Karpas-422 (cell line): Measurements from ENCODE around the gene ITPKB. TPM values are rescaled to one million over a fixed set of nuclear protein-coding genes. Genes with fewer than 3 reads are reported as not detected.

Experiments
- DNase-seq: peaks from one replicate; pipeline ENCODE4 v3.0.0-alpha.2; 2015
- H2AFZ ChIP-seq: fragments of 200-600 bp; sonication (generic); 2 replicates; pipeline ENCODE4 v1.6.1; 2014; ENCODE audit warnings: antibody characterized with exemption, low read length, mixed read lengths
- H3K27ac ChIP-seq: fragments of 200-600 bp; sonication (generic); 2 replicates; pipeline ENCODE4 v1.5.1; 2014; ENCODE audit warnings: mild to moderate bottlenecking, low read length, moderate library complexity
- H3K27me3 ChIP-seq: fragments of 200-600 bp; sonication (generic); 2 replicates; pipeline ENCODE4 v1.6.1; 2014; ENCODE audit warnings: low read length, mixed read lengths
- H3K36me3 ChIP-seq: fragments of 200-600 bp; sonication (generic); 2 replicates; pipeline ENCODE4 v1.6.1; 2014; ENCODE audit warnings: low read length, mixed read lengths; ENCODE audit not compliant: insufficient read depth
- H3K4me1 ChIP-seq: fragments of 200-600 bp; sonication (generic); 2 replicates; pipeline ENCODE4 v1.6.1; 2014; ENCODE audit warnings: mild to moderate bottlenecking, low read length, mixed read lengths
- H3K4me2 ChIP-seq: fragments of 200-600 bp; sonication (generic); 2 replicates; pipeline ENCODE4 v1.6.1; 2014; ENCODE audit warnings: low read length, low read depth, mild to moderate bottlenecking; ENCODE audit not compliant: poor library complexity, severe bottlenecking
- H3K4me3 ChIP-seq: fragments of 200-600 bp; sonication (generic); 2 replicates; pipeline ENCODE4 v1.5.1; 2014; ENCODE audit warnings: mild to moderate bottlenecking, antibody characterized with exemption, low read length, mixed read lengths
- H3K79me2 ChIP-seq: fragments of 200-600 bp; sonication (generic); 2 replicates; pipeline ENCODE4 v1.6.1; 2014; ENCODE audit warnings: mild to moderate bottlenecking, low read length, mixed read lengths
- H3K9ac ChIP-seq: fragments of 200-600 bp; sonication (generic); 2 replicates; pipeline ENCODE4 v1.6.0; 2014; ENCODE audit warnings: low read length
- H3K9me2 ChIP-seq: fragments of 200-600 bp; sonication (generic), shearing (Covaris generic); replicated peaks from 2 replicates; pipeline ENCODE4 v1.6.0; 2014; ENCODE audit warnings: mild to moderate bottlenecking, low read length, moderate library complexity; ENCODE audit not compliant: insufficient read depth
- H3K9me3 ChIP-seq: fragments of 300-700, 200-600 bp; sonication (generic); 2 replicates; pipeline ENCODE4 v1.6.1; 2014; ENCODE audit warnings: low read length, mixed read lengths
- H4K20me1 ChIP-seq: fragments of 200-600 bp; sonication (generic); 2 replicates; pipeline ENCODE4 v1.6.1; 2014; ENCODE audit warnings: mild to moderate bottlenecking, antibody characterized with exemption, low read length, low read depth; ENCODE audit not compliant: insufficient read depth
- total RNA-seq: library from RNA; depleted of rRNA; stranded (reverse); fragments of >200 nt; shearing (Covaris generic); gene quantifications from 2 replicates; pipeline ENCODE4 v1.2.3, GENCODE V29; 2014; ENCODE audit warnings: low replicate concordance

Gene ITPKB
- total RNA-seq, 1 experiment from 2014 or later, result 79.0 TPM

GRCh38 chr1:226676381-226676780 is 62.7 kb downstream of the ITPKB start:
- peaks cover 23% of the 10 kb centered on the region for H3K36me3 ChIP-seq
- no peaks in the 10 kb centered on the region for H3K27me3 ChIP-seq
- peak overlapping the region; percentile 78 for H3K9ac ChIP-seq
- H3K4me1 ChIP-seq, result peaks cover 100% of the 10 kb centered on the region
- DNase-seq, result peak; percentile 83
- H2AFZ ChIP-seq, result no peak overlapping the region
- H3K9me2 ChIP-seq, result no peaks in the 10 kb centered on the region
- peak overlapping the region; percentile 76 for H3K4me2 ChIP-seq
- peak overlapping the region; percentile 49; the same call in 1 of the 2 replicates for H3K4me3 ChIP-seq
- H3K27ac ChIP-seq, result no peak overlapping the region
- no peaks in the 10 kb centered on the region for H4K20me1 ChIP-seq
- peaks cover 79% of the 10 kb centered on the region for H3K79me2 ChIP-seq
- no peaks in the 10 kb centered on the region for H3K9me3 ChIP-seq

GRCh38 chr1:226675715-226676357 is 63.2 kb downstream of the ITPKB start:
- Histone ChIP-seq H3K9me3 (no peaks in the 10 kb centered on the region), H3K9me2 (no peaks in the 10 kb centered on the region), H3K4me1 (peaks cover 100% of the 10 kb centered on the region), H2AFZ (no peak overlapping the region), H3K9ac (peak overlapping the region; percentile 78), H4K20me1 (no peaks in the 10 kb centered on the region), H3K4me3 (peak overlapping the region; percentile 49), H3K79me2 (peaks cover 80% of the 10 kb centered on the region), H3K36me3 (peaks cover 28% of the 10 kb centered on the region), H3K27me3 (no peaks in the 10 kb centered on the region), H3K4me2 (peak overlapping the region; percentile 76), H3K27ac (no peak overlapping the region)
- peak; percentile 94 for DNase-seq

- Histone ChIP-seq H3K27ac (no peak overlapping the region), H3K79me2 (peaks cover 80% of the 10 kb centered on the region), H2AFZ (no peak overlapping the region), H3K4me2 (peak overlapping the region; percentile 76), H3K4me3 (peak overlapping the region; percentile 53), H3K9me3 (no peaks in the 10 kb centered on the region), H3K9ac (peak overlapping the region; percentile 78), H4K20me1 (no peaks in the 10 kb centered on the region), H3K27me3 (no peaks in the 10 kb centered on the region), H3K36me3 (peaks cover 35% of the 10 kb centered on the region), H3K9me2 (no peaks in the 10 kb centered on the region), H3K4me1 (peaks cover 100% of the 10 kb centered on the region)
- DNase-seq, result peak; percentile 98
Observed at GRCh38 chr1:226674892-226675714, 64.0 kb downstream of the ITPKB start.

GRCh38 chr1:226672339-226672762 is 66.7 kb downstream of the ITPKB start:
- Histone ChIP-seq H3K27me3 (no peaks in the 10 kb centered on the region), H3K79me2 (peaks cover 84% of the 10 kb centered on the region), H3K9ac (peak overlapping the region; percentile 57), H3K27ac (no peak overlapping the region), H3K4me3 (no peak overlapping the region), H2AFZ (no peak overlapping the region), H3K9me3 (no peaks in the 10 kb centered on the region), H3K9me2 (no peaks in the 10 kb centered on the region), H3K4me2 (peak overlapping the region; percentile 62), H4K20me1 (no peaks in the 10 kb centered on the region), H3K4me1 (peaks cover 100% of the 10 kb centered on the region), H3K36me3 (peaks cover 34% of the 10 kb centered on the region)
- DNase-seq, result no peak

GRCh38 chr1:226671277-226671676 is 67.8 kb downstream of the ITPKB start:
- DNase-seq, result no peak
- Histone ChIP-seq H3K4me3 (no peak overlapping the region), H2AFZ (no peak overlapping the region), H3K36me3 (peaks cover 34% of the 10 kb centered on the region), H4K20me1 (no peaks in the 10 kb centered on the region; the same call in 1 of the 2 replicates), H3K9ac (peak overlapping the region; percentile 57), H3K4me2 (peak overlapping the region; percentile 62), H3K9me3 (no peaks in the 10 kb centered on the region), H3K27ac (no peak overlapping the region), H3K9me2 (no peaks in the 10 kb centered on the region), H3K79me2 (peaks cover 90% of the 10 kb centered on the region), H3K4me1 (peaks cover 100% of the 10 kb centered on the region), H3K27me3 (no peaks in the 10 kb centered on the region)

GRCh38 chr1:226670073-226670472 is 69.0 kb downstream of the ITPKB start:
- H2AFZ ChIP-seq, result no peak overlapping the region
- peaks cover 100% of the 10 kb centered on the region for H3K4me1 ChIP-seq
- H3K9me3 ChIP-seq, result no peaks in the 10 kb centered on the region
- no peak overlapping the region for H3K4me3 ChIP-seq
- peaks cover 92% of the 10 kb centered on the region for H3K79me2 ChIP-seq
- H3K9ac ChIP-seq, result peak overlapping the region; percentile 21; the same call in 1 of the 2 replicates
- no peak for DNase-seq
- H3K4me2 ChIP-seq, result peak overlapping the region; percentile 62
- no peaks in the 10 kb centered on the region for H3K27me3 ChIP-seq
- H3K36me3 ChIP-seq, result peaks cover 34% of the 10 kb centered on the region
- H3K27ac ChIP-seq, result no peak overlapping the region
- no peaks in the 10 kb centered on the region; the same call in 1 of the 2 replicates for H4K20me1 ChIP-seq
- H3K9me2 ChIP-seq, result no peaks in the 10 kb centered on the region

GRCh38 chr1:226668173-226668560 is 70.9 kb downstream of the ITPKB start:
- Histone ChIP-seq H3K27me3 (no peaks in the 10 kb centered on the region), H3K9me2 (no peaks in the 10 kb centered on the region), H3K79me2 (peaks cover 74% of the 10 kb centered on the region), H3K9ac (peak overlapping the region; percentile 75), H3K4me1 (peaks cover 100% of the 10 kb centered on the region), H3K36me3 (peaks cover 31% of the 10 kb centered on the region; the same call in 1 of the 2 replicates), H3K4me2 (peak overlapping the region; percentile 62), H4K20me1 (no peaks in the 10 kb centered on the region; the same call in 1 of the 2 replicates), H3K4me3 (peak overlapping the region; percentile 28; the same call in 1 of the 2 replicates), H3K27ac (no peak overlapping the region), H3K9me3 (no peaks in the 10 kb centered on the region), H2AFZ (no peak overlapping the region)
- no peak for DNase-seq

GRCh38 chr1:226666692-226667091 is 72.4 kb downstream of the ITPKB start:
- H3K27me3 ChIP-seq, result no peaks in the 10 kb centered on the region
- no peak for DNase-seq
- H3K27ac ChIP-seq, result no peak overlapping the region
- H3K79me2 ChIP-seq, result peaks cover 68% of the 10 kb centered on the region
- H3K4me1 ChIP-seq, result peaks cover 87% of the 10 kb centered on the region
- no peak overlapping the region for H2AFZ ChIP-seq
- peak overlapping the region; percentile 75 for H3K9ac ChIP-seq
- peak overlapping the region; percentile 33; the same call in 1 of the 2 replicates for H3K4me3 ChIP-seq
- no peaks in the 10 kb centered on the region for H3K9me2 ChIP-seq
- H3K36me3 ChIP-seq, result peaks cover 25% of the 10 kb centered on the region
- peak overlapping the region; percentile 62 for H3K4me2 ChIP-seq
- no peaks in the 10 kb centered on the region for H3K9me3 ChIP-seq
- no peaks in the 10 kb centered on the region; the same call in 1 of the 2 replicates for H4K20me1 ChIP-seq
